Body of pancreas (tissue), 4 donors: ENCODE results near the gene GRIN2C. TPM values are rescaled to one million over a fixed set of nuclear protein-coding genes. Genes with fewer than 3 reads are reported as not detected.
A peak's percentile ranks its signal among the peaks of the same experiment; 100 is the strongest.

Experiments used
- ATAC-seq: fragments of 150-250 bp; one replicate; pipeline ENCODE4 v1.9.1; 2016
- DNase-seq, 4 donors: peaks; one replicate each; pipeline ENCODE4 v3.0.0-alpha.2; 2019
- H3K27ac ChIP-seq, 4 donors: fragments of 200-600 bp; sonication (generic); 1 replicate in 3 of 4; 2 replicates in 1 of 4; pipeline versions ENCODE4 v1.5.1 to v1.6.1; 2016 to 2019; ENCODE audit warnings: mild to moderate bottlenecking in 1 of 4, mixed read lengths in 1 of 4, moderate library complexity in 1 of 4
- H3K27me3 ChIP-seq, 2 donors: fragments of 200-600 bp; sonication (generic); one replicate each; pipeline ENCODE4 v1.6.0; 2016; ENCODE audit warnings: mild to moderate bottlenecking in 1 of 2
- H3K36me3 ChIP-seq, 2 donors: fragments of 200-600 bp; sonication (generic); replicated peaks in 1 of 2; 2 replicates each; pipeline ENCODE4 v1.5.1; 2016; ENCODE audit warnings: low read depth in 2 of 2; ENCODE audit not compliant: insufficient read depth in 1 of 2
- H3K4me1 ChIP-seq: fragments of 200-600 bp; sonication (generic); one replicate; pipeline ENCODE4 v1.6.0; 2016
- H3K4me3 ChIP-seq, 2 donors: fragments of 200-600 bp; sonication (generic); 1 replicate in 1 of 2; 2 replicates in 1 of 2; pipeline ENCODE4 v1.5.1; 2016 to 2019
- H3K9me3 ChIP-seq, 3 donors: fragments of 200-600 bp; sonication (generic); 1 replicate in 2 of 3; 2 replicates in 1 of 3; pipeline ENCODE4 v1.5.1; 2016
- CTCF ChIP-seq, 7 experiments: fragments of 450-650 bp in 4 of 7; fragments of 200-600 bp in 3 of 7; sonication (generic) in 3 of 7; IDR thresholded peaks; one replicate each; pipeline ENCODE4 v1.5.1; 2016 to 2019; ENCODE audit warnings: antibody characterized with exemption in 7 of 7
- POLR2A ChIP-seq, 3 donors: fragments of 450-650 bp; IDR thresholded peaks; one replicate each; pipeline ENCODE4 v1.6.1; 2016; ENCODE audit warnings: antibody characterized with exemption in 3 of 3, mild to moderate bottlenecking in 2 of 3
- WGBS, 2 donors: methylation state at CpG; one replicate each; pipeline ENCODE4 v1.1.5; 2017; 5-methylcytosine and 5-hydroxymethylcytosine counted together
- intact Hi-C: fragments of 100-400 bp; cut with DNase I; formaldehyde crosslinking; loops from one replicate; pipeline ENCODE4 v1.15.1; 2023
- total RNA-seq, 2 donors: library from RNA; depleted of rRNA; stranded (reverse); fragments of >200 nt; gene quantifications; one replicate each; pipeline ENCODE4 v1.1.0, GENCODE V29; 2016

GRIN2C gene
- total RNA-seq, 2 donors from 2014 or later = not detected

DNA sequence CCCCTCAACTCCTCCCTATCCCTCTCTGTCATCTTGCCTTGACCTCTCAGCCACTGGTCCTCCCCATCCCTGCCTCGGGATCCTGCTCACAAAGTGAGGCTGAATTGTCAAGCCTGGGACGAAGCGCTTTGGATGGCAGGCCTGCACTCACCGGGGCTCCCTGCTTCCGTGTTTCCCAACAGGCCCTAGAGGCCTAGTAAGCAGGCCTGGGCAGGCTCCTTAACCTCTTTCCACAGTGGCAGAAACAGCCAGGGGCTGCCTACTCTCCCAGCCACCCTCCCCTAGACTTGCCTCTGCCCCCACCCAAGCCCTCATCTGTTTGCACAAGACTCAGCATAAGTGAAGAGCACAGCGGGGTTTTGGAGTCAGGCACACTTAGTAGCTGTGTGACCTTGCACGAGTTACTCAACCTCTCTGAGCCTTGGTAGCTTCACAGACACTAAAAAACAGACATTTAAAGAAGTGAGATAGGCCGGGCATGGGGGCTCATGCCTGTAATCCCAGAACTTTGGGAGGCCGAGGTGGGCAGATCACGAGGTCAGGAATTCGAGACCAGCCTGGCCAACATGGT, 38.8 kb upstream of the GRIN2C start:
- Histone ChIP-seq H3K27ac (no peak overlapping the region), H3K4me3 (no peak overlapping the region), H3K27me3 (no peaks in the 10 kb centered on the region), H3K36me3 (no peaks in the 10 kb centered on the region), H3K4me1 (peaks cover 5% of the 10 kb centered on the region), H3K9me3 (no peaks in the 10 kb centered on the region)
- ATAC-seq (no peak), DNase-seq (no peak)
- intact Hi-C loops = no loop called here
- TF ChIP-seq CTCF (IDR thresholded peaks at IDR 0.05) = no peak
- no peak for TF ChIP-seq POLR2A (IDR thresholded peaks at IDR 0.05)
- 72 to 79% methylated on average over 6 to 11 of the region's 11 CpGs for WGBS, 2 donors

- H3K4me3 ChIP-seq = no peak overlapping the region
- WGBS, 2 donors = 32 to 37% methylated on average over 19 to 22 of the region's 22 CpGs
- TF ChIP-seq CTCF (IDR thresholded peaks at IDR 0.05) = no peak
- no peak for TF ChIP-seq POLR2A (IDR thresholded peaks at IDR 0.05)
Observed at GRCh38 chr17:74893936-74894671, 34.4 kb upstream of the GRIN2C start.

DNA sequence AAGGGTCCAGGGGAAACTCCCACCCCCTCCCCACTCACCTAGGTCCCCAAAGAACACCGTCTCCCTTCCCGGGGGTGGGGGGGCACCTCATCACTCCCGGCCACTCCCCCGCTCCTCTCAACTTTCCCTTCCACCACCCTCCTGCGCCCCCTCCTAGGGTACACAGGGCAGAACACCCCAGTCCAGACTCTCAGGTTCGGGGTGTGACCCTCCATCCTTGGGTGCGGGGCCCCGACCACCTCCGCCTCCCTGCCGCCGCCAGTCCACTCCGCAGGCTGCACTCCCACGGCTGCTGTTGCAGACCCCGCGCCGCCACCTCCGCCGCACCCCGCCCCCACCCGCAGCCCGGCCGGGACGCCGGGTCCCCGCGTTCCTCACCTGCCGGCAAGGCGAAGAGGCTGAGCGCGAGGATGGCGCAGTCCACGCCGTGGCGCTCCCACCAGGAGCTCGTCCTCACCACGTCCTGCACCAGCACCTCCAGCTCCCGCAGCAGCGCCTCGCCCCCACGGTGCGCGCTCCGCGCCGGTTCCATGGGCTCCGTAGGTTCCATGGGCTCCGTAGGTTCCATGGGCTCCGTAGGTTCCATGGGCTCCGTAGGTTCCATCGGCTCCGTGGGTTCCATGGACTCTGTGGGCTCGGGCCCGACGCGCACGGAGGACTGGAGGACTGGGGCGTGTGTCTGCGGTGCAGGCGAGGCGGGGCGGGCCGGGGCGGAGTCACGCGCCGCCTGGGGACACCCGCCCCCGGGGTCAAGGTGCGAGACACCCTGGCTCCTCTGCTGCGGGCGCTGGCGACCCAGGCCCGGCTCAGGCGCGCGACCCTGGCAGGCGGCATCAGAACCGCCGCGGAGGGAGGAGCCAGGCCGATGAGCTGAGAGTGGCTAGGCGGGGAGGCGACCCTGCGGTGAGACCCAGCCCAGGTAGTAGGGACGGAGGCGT, 33.6 kb upstream of the GRIN2C start, which contains the start of gene FADS6:
Gene FADS6, minus strand, starts transcription at position 660 of the 938 bp plus-strand sequence. Its CDS starts 38 bp downstream, at position 622.
- H3K27me3 ChIP-seq = no peaks in the 10 kb centered on the region
- intact Hi-C loops = no loop called here
- ATAC-seq = peak; percentile 41

More at GRCh38 chr17:74893936-74894671, 34.4 kb upstream of the GRIN2C start:
- peaks cover 18% of the 10 kb centered on the region for H3K4me1 ChIP-seq
- no peaks in the 10 kb centered on the region for H3K9me3 ChIP-seq
- H3K27me3 ChIP-seq = no peaks in the 10 kb centered on the region
- H3K36me3 ChIP-seq = no peaks in the 10 kb centered on the region
- no peak for ATAC-seq
- DNase-seq = no peak
- H3K27ac ChIP-seq = no peak overlapping the region
- intact Hi-C loops = no loop called here

More for the DNA sequence above, 33.6 kb upstream of the GRIN2C start, which contains the start of gene FADS6:
- Histone ChIP-seq H3K27ac (no peak within 1 kb of the TSS), H3K36me3 (no peaks in the 10 kb centered on the region), H3K4me3 (no peak within 1 kb of the TSS), H3K4me1 (peaks cover 18% of the 10 kb centered on the region), H3K9me3 (no peaks in the 10 kb centered on the region)
- TF ChIP-seq CTCF (IDR thresholded peaks at IDR 0.05) (no peak), POLR2A (IDR thresholded peaks at IDR 0.05) (no peak)
- WGBS, 2 donors = 3 to 17% methylated on average over 12 to 85 of the region's 86 CpGs
- DNase-seq = peak in 1 of 4 donors; percentile 19
